Parathyroid adenoma (tissue), 2 donors: ENCODE results near the gene IER3.
A peak's percentile ranks its signal among the peaks of the same experiment; 100 is the strongest.

Experiments used
- H2AFZ ChIP-seq: fragments of 300-600 bp; sonication (generic); one replicate; pipeline ENCODE4 v1.7.0; 2017; ENCODE audit warnings: antibody characterized with exemption, mild to moderate bottlenecking
- H3K27ac ChIP-seq: fragments of 300-600 bp; sonication (generic); one replicate; pipeline ENCODE4 v1.7.0; 2017
- H3K27me3 ChIP-seq: fragments of 300-600 bp; sonication (generic); one replicate; pipeline ENCODE4 v1.7.0; 2017; ENCODE audit warnings: low read length; ENCODE audit not compliant: control insufficient read depth, insufficient read depth
- H3K36me3 ChIP-seq: fragments of 300-600 bp; sonication (generic); one replicate; pipeline ENCODE4 v1.7.0; 2017; ENCODE audit warnings: low read length; ENCODE audit not compliant: control insufficient read depth, insufficient read depth
- H3K4me1 ChIP-seq: fragments of 300-600 bp; sonication (generic); one replicate; pipeline ENCODE4 v1.7.0; 2017; ENCODE audit warnings: control low read depth
- H3K4me2 ChIP-seq: fragments of 300-600 bp; sonication (generic); one replicate; pipeline ENCODE4 v1.7.0; 2017; ENCODE audit warnings: low read length
- H3K4me3 ChIP-seq: fragments of 300-600 bp; sonication (generic); one replicate; pipeline ENCODE4 v1.7.0; 2017; ENCODE audit warnings: low read depth, low read length
- H3K79me2 ChIP-seq: fragments of 300-600 bp; sonication (generic); one replicate; pipeline ENCODE4 v1.7.0; 2017; ENCODE audit warnings: control low read depth
- H3K9ac ChIP-seq: fragments of 300-600 bp; sonication (generic); one replicate; pipeline ENCODE4 v1.7.0; 2017; ENCODE audit warnings: mild to moderate bottlenecking
- H3K9me3 ChIP-seq: fragments of 300-600 bp; sonication (generic); one replicate; pipeline ENCODE4 v1.7.0; 2017; ENCODE audit warnings: low read length; ENCODE audit not compliant: control insufficient read depth
- TF ChIP-seq, protein P1 (sequence below): fragments of 300-600 bp; sonication (generic); IDR thresholded peaks from one replicate; pipeline ENCODE4 v1.7.0; 2017; ENCODE audit warnings: antibody characterized with exemption, mild to moderate bottlenecking
- donor health status: primary hyperparathyroidism.

IER3 gene

DNA sequence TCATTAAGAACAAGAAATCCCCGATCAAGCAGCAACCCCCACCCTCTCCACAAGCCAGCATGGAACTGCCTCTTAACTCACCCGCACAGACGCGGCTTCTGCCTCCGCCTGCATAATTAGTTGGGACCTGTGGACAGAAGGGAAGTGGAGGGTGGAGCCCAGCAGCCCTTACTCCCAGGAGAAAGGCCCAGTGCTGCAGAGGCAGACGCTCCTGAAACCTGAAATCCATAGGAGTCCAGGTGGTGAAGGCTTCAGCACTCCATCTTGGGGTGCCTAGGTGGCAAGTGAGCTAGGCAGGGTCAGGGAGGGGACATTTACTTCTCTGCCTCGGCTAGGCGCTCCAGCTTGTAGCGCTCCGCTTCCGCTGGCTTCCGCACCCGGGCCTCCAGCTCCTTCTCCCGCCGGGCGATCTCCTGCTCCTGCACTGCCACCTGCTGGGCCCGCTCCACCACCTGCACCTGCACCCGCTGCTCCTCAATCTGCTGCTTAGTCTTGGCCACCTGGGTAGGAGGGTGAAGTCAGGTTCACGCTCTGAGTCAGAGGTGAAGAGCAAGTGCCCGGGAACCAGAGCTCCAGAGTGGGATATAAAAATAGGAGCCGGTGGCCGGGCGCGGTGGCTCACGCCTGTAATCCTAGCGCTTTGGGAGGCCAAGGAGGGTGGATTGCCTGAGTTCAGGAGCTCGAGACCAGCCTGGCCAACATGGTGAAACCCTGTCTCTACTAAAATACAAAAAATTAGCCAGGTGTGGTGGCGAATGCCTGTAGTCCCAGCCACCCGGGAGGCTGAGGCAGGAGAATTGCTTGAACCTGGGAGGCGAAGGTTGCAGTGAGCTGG is 13.5 kb downstream of the IER3 start:
- H3K27me3 ChIP-seq = no peaks in the 10 kb centered on the region
- H2AFZ ChIP-seq = peak overlapping the region; percentile 45
- H3K79me2 ChIP-seq = peaks cover 8% of the 10 kb centered on the region
- H3K9ac ChIP-seq = no peak overlapping the region
- H3K36me3 ChIP-seq = no peaks in the 10 kb centered on the region
- no peak overlapping the region for H3K4me2 ChIP-seq
- H3K27ac ChIP-seq = no peak overlapping the region
- H3K9me3 ChIP-seq = no peaks in the 10 kb centered on the region
- no peak overlapping the region for H3K4me3 ChIP-seq
- peaks cover 5% of the 10 kb centered on the region for H3K4me1 ChIP-seq
- TF ChIP-seq, protein P1, sequence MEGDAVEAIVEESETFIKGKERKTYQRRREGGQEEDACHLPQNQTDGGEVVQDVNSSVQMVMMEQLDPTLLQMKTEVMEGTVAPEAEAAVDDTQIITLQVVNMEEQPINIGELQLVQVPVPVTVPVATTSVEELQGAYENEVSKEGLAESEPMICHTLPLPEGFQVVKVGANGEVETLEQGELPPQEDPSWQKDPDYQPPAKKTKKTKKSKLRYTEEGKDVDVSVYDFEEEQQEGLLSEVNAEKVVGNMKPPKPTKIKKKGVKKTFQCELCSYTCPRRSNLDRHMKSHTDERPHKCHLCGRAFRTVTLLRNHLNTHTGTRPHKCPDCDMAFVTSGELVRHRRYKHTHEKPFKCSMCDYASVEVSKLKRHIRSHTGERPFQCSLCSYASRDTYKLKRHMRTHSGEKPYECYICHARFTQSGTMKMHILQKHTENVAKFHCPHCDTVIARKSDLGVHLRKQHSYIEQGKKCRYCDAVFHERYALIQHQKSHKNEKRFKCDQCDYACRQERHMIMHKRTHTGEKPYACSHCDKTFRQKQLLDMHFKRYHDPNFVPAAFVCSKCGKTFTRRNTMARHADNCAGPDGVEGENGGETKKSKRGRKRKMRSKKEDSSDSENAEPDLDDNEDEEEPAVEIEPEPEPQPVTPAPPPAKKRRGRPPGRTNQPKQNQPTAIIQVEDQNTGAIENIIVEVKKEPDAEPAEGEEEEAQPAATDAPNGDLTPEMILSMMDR = peak; percentile 88

DNA sequence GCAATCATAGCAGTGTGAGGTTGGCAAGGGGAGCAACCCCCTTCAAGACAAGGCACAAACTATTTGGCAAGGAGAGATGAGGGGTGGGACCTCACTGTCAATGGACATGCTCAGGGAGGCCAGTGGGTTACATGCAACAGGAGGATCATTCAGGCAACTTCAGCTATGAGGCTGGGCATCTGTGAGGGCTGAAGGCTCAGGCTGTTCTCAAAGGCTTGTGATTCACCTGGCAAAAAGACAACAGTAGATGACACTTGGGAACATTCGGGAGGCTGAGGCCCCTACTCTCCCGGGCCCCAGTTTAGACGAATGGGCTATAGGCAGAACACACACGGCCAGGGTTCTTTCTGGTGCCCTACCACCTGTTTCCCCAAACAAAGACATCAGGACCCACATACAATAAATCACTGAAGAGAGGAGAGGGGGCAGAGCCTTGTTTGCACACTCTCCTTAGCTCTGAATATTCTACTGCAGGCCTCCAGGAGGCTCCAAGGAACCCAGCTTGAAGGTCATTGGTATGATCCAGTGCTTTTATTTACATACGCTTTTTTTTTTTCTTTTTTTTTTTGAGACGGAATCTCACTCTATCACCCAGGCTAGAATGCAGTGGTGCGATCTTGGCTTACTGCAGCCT is 16.3 kb downstream of the IER3 start:
- H3K27ac ChIP-seq = no peak overlapping the region
- H3K4me1 ChIP-seq = peaks cover 6% of the 10 kb centered on the region
- no peak overlapping the region for H3K9ac ChIP-seq
- H3K4me3 ChIP-seq = no peak overlapping the region
- H3K79me2 ChIP-seq = peaks cover 8% of the 10 kb centered on the region
- H3K27me3 ChIP-seq = no peaks in the 10 kb centered on the region
- no peaks in the 10 kb centered on the region for H3K9me3 ChIP-seq
- no peaks in the 10 kb centered on the region for H3K36me3 ChIP-seq
- no peak overlapping the region for H3K4me2 ChIP-seq
- TF ChIP-seq, protein P1 = no peak
- no peak overlapping the region for H2AFZ ChIP-seq

DNA sequence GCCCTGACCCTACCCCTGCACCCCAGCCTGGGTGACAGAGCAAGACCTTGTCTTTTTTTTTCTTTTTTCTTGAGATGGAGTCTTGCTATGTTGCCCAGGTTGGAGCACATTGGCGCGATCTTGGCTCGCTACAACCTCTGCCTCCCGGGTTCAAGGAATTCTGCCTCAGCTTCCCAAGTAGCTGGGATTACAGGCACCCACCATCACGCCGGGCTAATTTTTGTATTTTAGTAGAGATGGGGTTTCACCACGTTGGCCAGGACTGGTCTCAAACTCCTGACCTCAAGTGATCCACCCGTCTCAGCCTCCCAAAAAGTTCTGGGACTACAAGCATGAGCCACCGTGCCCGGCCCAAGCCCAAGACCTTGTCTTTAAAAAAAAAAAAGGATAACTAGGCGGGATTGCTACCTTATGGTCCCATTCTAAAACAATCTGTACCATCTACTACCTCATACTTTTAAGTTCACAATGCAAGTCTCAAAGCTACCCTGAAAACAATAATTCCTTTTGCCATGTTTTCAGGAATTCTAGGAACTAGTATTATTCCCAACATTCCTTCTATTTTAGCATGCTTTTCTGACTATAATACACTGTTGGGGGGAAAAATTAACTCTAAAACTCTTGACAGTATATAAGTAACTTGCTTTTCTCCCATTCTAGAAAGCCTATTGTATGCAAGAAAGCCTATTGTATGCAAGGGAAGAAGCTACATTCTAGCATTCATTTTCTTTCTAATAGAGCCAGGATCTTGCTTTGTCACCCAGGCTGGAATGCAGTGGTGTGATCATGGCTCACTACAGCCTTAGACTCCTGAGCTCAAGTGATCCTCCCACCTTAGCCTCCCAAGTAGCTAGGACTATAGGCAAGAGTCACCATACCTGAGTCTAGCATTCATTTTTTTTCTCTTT is 17.6 kb downstream of the IER3 start:
- H3K27ac ChIP-seq = no peak overlapping the region
- no peak overlapping the region for H3K9ac ChIP-seq
- peaks cover 14% of the 10 kb centered on the region for H3K4me1 ChIP-seq
- H3K27me3 ChIP-seq = no peaks in the 10 kb centered on the region
- no peaks in the 10 kb centered on the region for H3K36me3 ChIP-seq
- H3K79me2 ChIP-seq = peaks cover 8% of the 10 kb centered on the region
- H3K4me3 ChIP-seq = no peak overlapping the region
- no peak overlapping the region for H2AFZ ChIP-seq
- TF ChIP-seq, protein P1 = no peak
- no peaks in the 10 kb centered on the region for H3K9me3 ChIP-seq
- no peak overlapping the region for H3K4me2 ChIP-seq

DNA sequence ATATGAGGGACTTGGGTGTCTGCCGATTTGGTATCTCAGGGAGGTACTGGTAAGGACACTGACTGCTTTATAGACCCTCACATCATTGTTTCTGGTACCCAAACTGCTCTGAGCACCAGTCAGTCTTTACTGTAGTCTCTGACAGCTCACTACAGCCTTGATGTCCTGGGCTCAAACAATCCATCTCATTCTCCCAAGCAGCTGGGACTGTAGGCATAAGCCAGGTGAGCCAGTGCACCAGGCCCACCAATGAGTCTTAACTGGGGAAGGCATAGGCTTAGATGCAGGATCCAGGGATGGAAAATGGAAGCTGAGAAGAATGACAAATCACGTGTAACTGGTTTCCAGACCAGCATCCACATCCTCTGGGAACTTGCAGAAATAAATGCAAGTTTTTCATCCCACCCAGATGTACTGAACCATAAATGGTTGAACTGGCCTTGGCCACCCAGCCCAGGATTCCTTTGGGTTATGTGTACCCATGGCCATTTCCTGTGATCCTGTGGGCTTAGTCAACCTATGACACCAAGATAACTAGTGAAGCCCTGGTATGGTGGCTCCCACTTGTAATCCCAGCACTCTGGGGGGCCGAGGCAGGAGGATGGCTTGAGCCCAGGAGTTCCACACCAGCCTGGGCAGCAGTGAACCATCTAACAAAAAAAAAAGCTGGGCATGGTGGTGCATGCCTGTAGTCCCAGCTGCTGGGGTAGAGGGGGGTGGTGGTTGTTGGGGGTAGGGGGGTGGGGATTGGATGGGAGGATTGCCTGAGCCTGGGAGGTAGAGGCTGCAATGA is 18.4 kb downstream of the IER3 start:
- Histone ChIP-seq H3K36me3 (no peaks in the 10 kb centered on the region), H3K9me3 (no peaks in the 10 kb centered on the region), H3K79me2 (peaks cover 8% of the 10 kb centered on the region), H2AFZ (no peak overlapping the region), H3K27ac (no peak overlapping the region), H3K4me3 (no peak overlapping the region), H3K4me1 (peaks cover 14% of the 10 kb centered on the region), H3K9ac (no peak overlapping the region), H3K4me2 (no peak overlapping the region), H3K27me3 (no peaks in the 10 kb centered on the region)
- TF ChIP-seq, protein P1 = no peak
